HCT116 (cell line): ENCODE data around the gene BBX. TPM values are rescaled to one million over a fixed set of nuclear protein-coding genes. Genes with fewer than 3 reads are reported as not detected.

Experiments
- ATAC-seq: fragments of 200-7000 bp; cut with Tn5 transposase; 2 replicates; pipeline ENCODE4 v1.9.1; 2020; ENCODE audit warnings: mild to moderate bottlenecking, moderate library complexity
- BruUV-seq: library from RNA; stranded (reverse); fragments of 400-500 nt; replicated peaks from 2 replicates; lab custom pipeline; 2021; lab: Mats Ljungman, UMichigan
- CTCF ChIA-PET: fragments of 300-600 bp; sonication (Branson Sonifier 250); formaldehyde crosslinking; loops from one replicate; lab custom pipeline; 2021; ENCODE audit warnings: antibody characterized with exemption; lab: Charles Lee
- POLR2A ChIA-PET: fragments of 300-600, 350-600 bp; sonication (Branson Sonifier 250); formaldehyde crosslinking; loops from one replicate; lab custom pipeline; 2021; ENCODE audit warnings: antibody characterized with exemption; lab: Charles Lee
- RAD21 ChIA-PET, 2 experiments: fragments of 300-600 bp; sonication (Branson Sonifier 250); formaldehyde crosslinking; loops; one replicate each; lab custom pipeline; 2023; ENCODE audit warnings: low total read pairs in 2 of 2; ENCODE audit not compliant: uncharacterized antibody in 2 of 2, unreplicated experiment in 2 of 2, low non-redundant PET in 1 of 2; lab: Charles Lee
- DNase-seq: peaks from one replicate; pipeline ENCODE4 v3.0.0-alpha.2; 2010; ENCODE audit warnings: low read depth, low spot score
- H2AFZ ChIP-seq: fragments of 200-600 bp; shearing (Covaris generic), sonication (generic); 2 replicates; pipeline ENCODE4 v1.6.1; 2017; ENCODE audit warnings: low read depth, mixed run types, mixed read lengths, antibody characterized with exemption, low read length; ENCODE audit not compliant: poor library complexity, severe bottlenecking
- H3K27ac ChIP-seq: 2 replicates; pipeline ENCODE4 v1.5.1; 2012; ENCODE audit warnings: low read depth, low read length
- H3K27me3 ChIP-seq: fragments of 200-600 bp; sonication (generic); 2 replicates; pipeline ENCODE4 v1.6.1; 2016; ENCODE audit warnings: mixed run types, low read length, mixed read lengths; ENCODE audit not compliant: insufficient read depth
- H3K36me3 ChIP-seq, 2 experiments: fragments of 200-500 bp in 1 of 2; fragments of 200-600 bp in 1 of 2; sonication (Bioruptor generic) in 1 of 2; sonication (generic) in 1 of 2; 2 replicates each; pipeline versions ENCODE4 v1.5.1 to v1.6.1; 2014 to 2016; ENCODE audit warnings: low read length in 2 of 2, inconsistent platforms in 1 of 2, mixed read lengths in 1 of 2, mixed run types in 1 of 2; ENCODE audit not compliant: insufficient read depth in 2 of 2, control insufficient read depth in 1 of 2
- H3K4me1 ChIP-seq, 2 experiments: fragments of 200-600 bp in 1 of 2; sonication (generic) in 1 of 2; 2 replicates each; pipeline versions ENCODE4 v1.5.1 to v1.6.1; 2012 to 2017; ENCODE audit warnings: low read length in 2 of 2, inconsistent platforms in 1 of 2, mild to moderate bottlenecking in 1 of 2, mixed read lengths in 1 of 2, mixed run types in 1 of 2, moderate library complexity in 1 of 2; ENCODE audit not compliant: insufficient read depth in 2 of 2, control insufficient read depth in 1 of 2
- H3K4me2 ChIP-seq: fragments of 200-600 bp; sonication (generic); 2 replicates; pipeline ENCODE4 v1.6.1; 2017; ENCODE audit warnings: mixed run types, low read length, mixed read lengths
- H3K4me3 ChIP-seq, 2 experiments: fragments of 200-600 bp in 1 of 2; sonication (generic) in 1 of 2; replicated peaks in 1 of 2; 2 replicates each; pipeline ENCODE4 v1.5.1; 2011 to 2016; ENCODE audit warnings: low read length in 2 of 2, control low read depth in 1 of 2, low read depth in 1 of 2, mild to moderate bottlenecking in 1 of 2, mixed read lengths in 1 of 2, mixed run types in 1 of 2
- H3K79me2 ChIP-seq: fragments of 200-600 bp; sonication (generic); 2 replicates; pipeline ENCODE4 v1.6.1; 2017; ENCODE audit warnings: mild to moderate bottlenecking, mixed run types, low read length, moderate library complexity, mixed read lengths; ENCODE audit not compliant: insufficient read depth
- H3K9ac ChIP-seq: fragments of 200-600 bp; sonication (generic); 2 replicates; pipeline ENCODE4 v1.6.1; 2016; ENCODE audit warnings: low read length, mixed read lengths
- H3K9me2 ChIP-seq: fragments of 200-600 bp; sonication (generic), shearing (Covaris generic); 2 replicates; pipeline ENCODE4 v1.6.1; 2017; ENCODE audit warnings: mixed run types, mild to moderate bottlenecking, moderate library complexity; ENCODE audit not compliant: insufficient read depth
- H3K9me3 ChIP-seq, 2 experiments: fragments of 200-500 bp in 1 of 2; fragments of 200-600 bp in 1 of 2; sonication (Bioruptor generic) in 1 of 2; sonication (generic) in 1 of 2; 2 replicates each; pipeline ENCODE4 v1.6.1; 2014 to 2017; ENCODE audit warnings: low read length in 2 of 2, mixed read lengths in 2 of 2, inconsistent platforms in 1 of 2, low read depth in 1 of 2, mild to moderate bottlenecking in 1 of 2, mixed run types in 1 of 2, moderate library complexity in 1 of 2; ENCODE audit not compliant: control insufficient read depth in 1 of 2, insufficient read depth in 1 of 2
- H4K20me1 ChIP-seq: fragments of 200-600 bp; sonication (generic), shearing (Covaris generic); 2 replicates; pipeline ENCODE4 v1.6.1; 2017; ENCODE audit warnings: mixed run types, mild to moderate bottlenecking, moderate library complexity; ENCODE audit not compliant: insufficient read depth
- CBX3 ChIP-seq: IDR thresholded peaks from 2 replicates; pipeline ENCODE4 v1.6.1; 2012; ENCODE audit warnings: low read depth
- CEBPB ChIP-seq: IDR thresholded peaks from 2 replicates; pipeline ENCODE4 v1.6.1; 2012; ENCODE audit warnings: low read depth
- EGR1 ChIP-seq: IDR thresholded peaks from 2 replicates; pipeline ENCODE4 v1.6.1; 2012; ENCODE audit warnings: low read depth
- EZH2 ChIP-seq: fragments of 200-600 bp; sonication (generic); IDR thresholded peaks from 2 replicates; pipeline ENCODE4 v1.6.1; 2017; ENCODE audit warnings: antibody characterized with exemption, mixed run types
- EZH2phosphoT487 ChIP-seq: fragments of 200-600 bp; IDR thresholded peaks from 2 replicates; pipeline ENCODE4 v1.6.1; 2018; ENCODE audit warnings: antibody characterized with exemption, borderline replicate concordance
- FOSL1 ChIP-seq: IDR thresholded peaks from 2 replicates; pipeline ENCODE4 v1.6.1; 2012; ENCODE audit warnings: low read depth
- JUND ChIP-seq: IDR thresholded peaks from 2 replicates; pipeline ENCODE4 v1.6.1; 2012
- POLR2A ChIP-seq: IDR thresholded peaks from 2 replicates; pipeline ENCODE4 v1.7.0; 2011; ENCODE audit warnings: borderline replicate concordance; ENCODE audit not compliant: insufficient read depth, insufficient read length; ENCODE audit errors: extremely low read depth
- RAD21 ChIP-seq: IDR thresholded peaks from 2 replicates; pipeline ENCODE4 v1.6.1; 2012; ENCODE audit warnings: low read depth, mild to moderate bottlenecking
- SIN3A ChIP-seq: IDR thresholded peaks from 2 replicates; pipeline ENCODE4 v1.6.1; 2012; ENCODE audit warnings: low read depth
- SP1 ChIP-seq: IDR thresholded peaks from 2 replicates; pipeline ENCODE4 v1.6.1; 2012; ENCODE audit warnings: low read depth
- SRF ChIP-seq: IDR thresholded peaks from 2 replicates; pipeline ENCODE4 v1.6.1; 2012; ENCODE audit warnings: low read depth
- ZFX ChIP-seq: fragments of 450-650 bp; IDR thresholded peaks from 2 replicates; pipeline ENCODE4 v1.6.1; 2017
- ZNF274 ChIP-seq: fragments of 200-500 bp; sonication (Bioruptor generic); IDR thresholded peaks from 2 replicates; pipeline ENCODE4 v1.6.1; 2014; ENCODE audit warnings: mild to moderate bottlenecking, low read depth, low read length, inconsistent platforms
- intact Hi-C: fragments of 100-400 bp; cut with micrococcal nuclease; formaldehyde crosslinking; loops from 2 replicates; pipeline ENCODE4 v1.10.0; 2022
- total RNA-seq: library from RNA; stranded (reverse); gene quantifications from one replicate; pipeline ENCODE4 v1.2.1, GENCODE V29; 2021; ENCODE audit not compliant: unreplicated experiment
- TF ChIP-seq, protein P1 (sequence below), 3 experiments: fragments of 200-600 bp in 1 of 3; sonication (generic) in 1 of 3; IDR thresholded peaks in 2 of 3; conservative IDR thresholded peaks in 1 of 3; 2 replicates each; pipeline ENCODE4 v1.5.1; 2012 to 2017; ENCODE audit warnings: low read depth in 2 of 3, low read length in 2 of 3, antibody characterized with exemption in 1 of 3, borderline replicate concordance in 1 of 3, control low read depth in 1 of 3, mild to moderate bottlenecking in 1 of 3, mixed read lengths in 1 of 3, mixed run types in 1 of 3, moderate library complexity in 1 of 3; ENCODE audit not compliant: insufficient read depth in 1 of 3
- TF ChIP-seq, protein P2 (sequence below): IDR thresholded peaks from 2 replicates; pipeline ENCODE4 v1.6.1; 2012
- TF ChIP-seq, protein P3 (sequence below): IDR thresholded peaks from 2 replicates; pipeline ENCODE4 v1.6.1; 2011; ENCODE audit warnings: mild to moderate bottlenecking, low read length, moderate library complexity; ENCODE audit not compliant: insufficient replicate concordance; ENCODE audit errors: extremely low read depth
- TF ChIP-seq, protein P4 (sequence below): IDR thresholded peaks from 2 replicates; pipeline ENCODE4 v1.6.1; 2012; ENCODE audit warnings: low read depth

BBX gene
- total RNA-seq, 1 experiment from 2014 or later = 55.6 TPM

DNA sequence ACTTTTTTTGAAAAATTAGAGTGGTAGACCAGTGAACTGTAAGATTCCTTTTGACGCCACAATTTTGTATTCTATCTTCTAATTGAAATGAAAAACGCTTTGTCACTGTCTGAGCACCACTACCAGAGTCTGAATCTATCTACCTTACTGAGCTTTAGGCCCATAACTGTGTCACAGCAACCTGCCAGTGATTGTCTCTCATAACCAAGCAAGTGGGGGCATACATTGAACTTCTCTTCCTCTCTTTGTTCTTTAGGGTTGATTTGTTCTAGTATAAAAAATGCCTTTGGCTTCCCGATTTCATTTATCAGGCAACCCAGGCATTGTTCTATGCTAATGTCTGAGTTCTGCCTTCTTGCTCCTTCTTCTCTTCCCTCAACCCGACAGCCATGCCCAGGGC lies 142.6 kb downstream of the BBX start:
- Histone ChIP-seq H4K20me1 (no peaks in the 10 kb centered on the region), H3K79me2 (no peaks in the 10 kb centered on the region), H2AFZ (no peak overlapping the region), H3K36me3 (no peaks in the 10 kb centered on the region), H3K9ac (no peak overlapping the region), H3K4me3 (no peak overlapping the region), H3K9me2 (no peaks in the 10 kb centered on the region), H3K9me3 (no peaks in the 10 kb centered on the region), H3K4me2 (no peak overlapping the region), H3K27ac (no peak overlapping the region), H3K27me3 (no peaks in the 10 kb centered on the region), H3K4me1 (no peaks in the 10 kb centered on the region)
- BruUV-seq = no TSS peak
- ChIA-PET POLR2A (no interaction called here), CTCF (interaction anchor here (0.8 to 3.6 kb wide), 2 partner anchors 9 to 11 kb away, joined by 3 to 20 read pairs; no protein-coding TSS in a partner anchor), RAD21 (no interaction called here)
- TF ChIP-seq EGR1 = no peak
- no peak for TF ChIP-seq POLR2A
- no peak for TF ChIP-seq ZFX
- no peak for TF ChIP-seq CBX3
- TF ChIP-seq, protein P1, sequence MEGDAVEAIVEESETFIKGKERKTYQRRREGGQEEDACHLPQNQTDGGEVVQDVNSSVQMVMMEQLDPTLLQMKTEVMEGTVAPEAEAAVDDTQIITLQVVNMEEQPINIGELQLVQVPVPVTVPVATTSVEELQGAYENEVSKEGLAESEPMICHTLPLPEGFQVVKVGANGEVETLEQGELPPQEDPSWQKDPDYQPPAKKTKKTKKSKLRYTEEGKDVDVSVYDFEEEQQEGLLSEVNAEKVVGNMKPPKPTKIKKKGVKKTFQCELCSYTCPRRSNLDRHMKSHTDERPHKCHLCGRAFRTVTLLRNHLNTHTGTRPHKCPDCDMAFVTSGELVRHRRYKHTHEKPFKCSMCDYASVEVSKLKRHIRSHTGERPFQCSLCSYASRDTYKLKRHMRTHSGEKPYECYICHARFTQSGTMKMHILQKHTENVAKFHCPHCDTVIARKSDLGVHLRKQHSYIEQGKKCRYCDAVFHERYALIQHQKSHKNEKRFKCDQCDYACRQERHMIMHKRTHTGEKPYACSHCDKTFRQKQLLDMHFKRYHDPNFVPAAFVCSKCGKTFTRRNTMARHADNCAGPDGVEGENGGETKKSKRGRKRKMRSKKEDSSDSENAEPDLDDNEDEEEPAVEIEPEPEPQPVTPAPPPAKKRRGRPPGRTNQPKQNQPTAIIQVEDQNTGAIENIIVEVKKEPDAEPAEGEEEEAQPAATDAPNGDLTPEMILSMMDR (IDR thresholded peaks at IDR 0.05 in 2 of 3, conservative IDR thresholded peaks at IDR 0.05 in 1 of 3; ENCODE audit: borderline replicate concordance in 1 of 3, insufficient read depth in 1 of 3, low read depth in 2 of 3, low read length in 2 of 3) = no peak
- TF ChIP-seq ZNF274 = no peak
- no peak for TF ChIP-seq RAD21
- no peak for TF ChIP-seq SRF
- TF ChIP-seq, protein P2, sequence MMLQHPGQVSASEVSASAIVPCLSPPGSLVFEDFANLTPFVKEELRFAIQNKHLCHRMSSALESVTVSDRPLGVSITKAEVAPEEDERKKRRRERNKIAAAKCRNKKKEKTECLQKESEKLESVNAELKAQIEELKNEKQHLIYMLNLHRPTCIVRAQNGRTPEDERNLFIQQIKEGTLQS = no peak
- TF ChIP-seq SP1 = no peak
- TF ChIP-seq, protein P3, sequence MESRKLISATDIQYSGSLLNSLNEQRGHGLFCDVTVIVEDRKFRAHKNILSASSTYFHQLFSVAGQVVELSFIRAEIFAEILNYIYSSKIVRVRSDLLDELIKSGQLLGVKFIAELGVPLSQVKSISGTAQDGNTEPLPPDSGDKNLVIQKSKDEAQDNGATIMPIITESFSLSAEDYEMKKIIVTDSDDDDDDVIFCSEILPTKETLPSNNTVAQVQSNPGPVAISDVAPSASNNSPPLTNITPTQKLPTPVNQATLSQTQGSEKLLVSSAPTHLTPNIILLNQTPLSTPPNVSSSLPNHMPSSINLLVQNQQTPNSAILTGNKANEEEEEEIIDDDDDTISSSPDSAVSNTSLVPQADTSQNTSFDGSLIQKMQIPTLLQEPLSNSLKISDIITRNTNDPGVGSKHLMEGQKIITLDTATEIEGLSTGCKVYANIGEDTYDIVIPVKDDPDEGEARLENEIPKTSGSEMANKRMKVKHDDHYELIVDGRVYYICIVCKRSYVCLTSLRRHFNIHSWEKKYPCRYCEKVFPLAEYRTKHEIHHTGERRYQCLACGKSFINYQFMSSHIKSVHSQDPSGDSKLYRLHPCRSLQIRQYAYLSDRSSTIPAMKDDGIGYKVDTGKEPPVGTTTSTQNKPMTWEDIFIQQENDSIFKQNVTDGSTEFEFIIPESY = no peak
- TF ChIP-seq, protein P4, sequence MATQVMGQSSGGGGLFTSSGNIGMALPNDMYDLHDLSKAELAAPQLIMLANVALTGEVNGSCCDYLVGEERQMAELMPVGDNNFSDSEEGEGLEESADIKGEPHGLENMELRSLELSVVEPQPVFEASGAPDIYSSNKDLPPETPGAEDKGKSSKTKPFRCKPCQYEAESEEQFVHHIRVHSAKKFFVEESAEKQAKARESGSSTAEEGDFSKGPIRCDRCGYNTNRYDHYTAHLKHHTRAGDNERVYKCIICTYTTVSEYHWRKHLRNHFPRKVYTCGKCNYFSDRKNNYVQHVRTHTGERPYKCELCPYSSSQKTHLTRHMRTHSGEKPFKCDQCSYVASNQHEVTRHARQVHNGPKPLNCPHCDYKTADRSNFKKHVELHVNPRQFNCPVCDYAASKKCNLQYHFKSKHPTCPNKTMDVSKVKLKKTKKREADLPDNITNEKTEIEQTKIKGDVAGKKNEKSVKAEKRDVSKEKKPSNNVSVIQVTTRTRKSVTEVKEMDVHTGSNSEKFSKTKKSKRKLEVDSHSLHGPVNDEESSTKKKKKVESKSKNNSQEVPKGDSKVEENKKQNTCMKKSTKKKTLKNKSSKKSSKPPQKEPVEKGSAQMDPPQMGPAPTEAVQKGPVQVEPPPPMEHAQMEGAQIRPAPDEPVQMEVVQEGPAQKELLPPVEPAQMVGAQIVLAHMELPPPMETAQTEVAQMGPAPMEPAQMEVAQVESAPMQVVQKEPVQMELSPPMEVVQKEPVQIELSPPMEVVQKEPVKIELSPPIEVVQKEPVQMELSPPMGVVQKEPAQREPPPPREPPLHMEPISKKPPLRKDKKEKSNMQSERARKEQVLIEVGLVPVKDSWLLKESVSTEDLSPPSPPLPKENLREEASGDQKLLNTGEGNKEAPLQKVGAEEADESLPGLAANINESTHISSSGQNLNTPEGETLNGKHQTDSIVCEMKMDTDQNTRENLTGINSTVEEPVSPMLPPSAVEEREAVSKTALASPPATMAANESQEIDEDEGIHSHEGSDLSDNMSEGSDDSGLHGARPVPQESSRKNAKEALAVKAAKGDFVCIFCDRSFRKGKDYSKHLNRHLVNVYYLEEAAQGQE = no peak
- no peak for TF ChIP-seq EZH2phosphoT487
- no peak for TF ChIP-seq EZH2
- no peak for TF ChIP-seq JUND
- no peak for TF ChIP-seq FOSL1
- TF ChIP-seq SIN3A = no peak
- no peak for TF ChIP-seq CEBPB
- intact Hi-C loops = loop anchor here (10.0 kb wide), 1 partner anchor 431 kb away; no protein-coding TSS in a partner anchor
- DNase-seq = no peak
- ATAC-seq = no peak
